ENCODE results near the gene CRELD1.

DNA sequence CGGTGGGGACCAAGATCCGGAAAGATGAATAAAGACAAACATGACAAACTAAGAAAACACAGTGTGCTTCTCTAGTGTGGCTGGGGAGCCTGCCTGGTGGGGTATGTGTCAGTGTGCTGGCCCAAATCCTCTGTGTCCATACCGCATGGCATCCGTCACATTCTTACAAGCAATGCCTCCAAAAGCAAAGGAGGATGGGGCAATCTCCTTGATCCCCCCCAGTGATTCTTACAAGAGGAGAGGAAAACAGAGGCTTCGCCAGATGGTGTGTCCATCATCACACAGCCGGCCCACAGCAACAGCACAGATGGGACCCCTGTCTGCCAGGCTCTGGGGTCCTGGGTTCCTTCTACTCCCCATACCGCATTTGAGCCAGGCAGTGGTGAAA, 17.3 kb upstream of the CRELD1 start:
- TF ChIP-seq, protein P1, sequence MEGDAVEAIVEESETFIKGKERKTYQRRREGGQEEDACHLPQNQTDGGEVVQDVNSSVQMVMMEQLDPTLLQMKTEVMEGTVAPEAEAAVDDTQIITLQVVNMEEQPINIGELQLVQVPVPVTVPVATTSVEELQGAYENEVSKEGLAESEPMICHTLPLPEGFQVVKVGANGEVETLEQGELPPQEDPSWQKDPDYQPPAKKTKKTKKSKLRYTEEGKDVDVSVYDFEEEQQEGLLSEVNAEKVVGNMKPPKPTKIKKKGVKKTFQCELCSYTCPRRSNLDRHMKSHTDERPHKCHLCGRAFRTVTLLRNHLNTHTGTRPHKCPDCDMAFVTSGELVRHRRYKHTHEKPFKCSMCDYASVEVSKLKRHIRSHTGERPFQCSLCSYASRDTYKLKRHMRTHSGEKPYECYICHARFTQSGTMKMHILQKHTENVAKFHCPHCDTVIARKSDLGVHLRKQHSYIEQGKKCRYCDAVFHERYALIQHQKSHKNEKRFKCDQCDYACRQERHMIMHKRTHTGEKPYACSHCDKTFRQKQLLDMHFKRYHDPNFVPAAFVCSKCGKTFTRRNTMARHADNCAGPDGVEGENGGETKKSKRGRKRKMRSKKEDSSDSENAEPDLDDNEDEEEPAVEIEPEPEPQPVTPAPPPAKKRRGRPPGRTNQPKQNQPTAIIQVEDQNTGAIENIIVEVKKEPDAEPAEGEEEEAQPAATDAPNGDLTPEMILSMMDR (IDR thresholded peaks at IDR 0.05; ENCODE audit: low read depth, low read length) = no peak
- no peak for TF ChIP-seq POLR2A (IDR thresholded peaks at IDR 0.05; ENCODE audit: extremely low read depth, insufficient read length)
- TF ChIP-seq, protein P2, sequence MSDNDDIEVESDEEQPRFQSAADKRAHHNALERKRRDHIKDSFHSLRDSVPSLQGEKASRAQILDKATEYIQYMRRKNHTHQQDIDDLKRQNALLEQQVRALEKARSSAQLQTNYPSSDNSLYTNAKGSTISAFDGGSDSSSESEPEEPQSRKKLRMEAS (IDR thresholded peaks at IDR 0.05; ENCODE audit: low read depth, low read length) = no peak
- no peak for TF ChIP-seq MYC (IDR thresholded peaks at IDR 0.05; ENCODE audit: low read depth, low read length)

All from NB4 (cell line).